ENCODE data around the gene CSNK2A2. TPM values are rescaled to one million over a fixed set of nuclear protein-coding genes. Genes with fewer than 3 reads are reported as not detected.

CSNK2A2 gene
- total and polyA plus RNA-seq, 2 of the 8 experiments (the other 6 are each of a cell fraction or from before 2014, with no cell fraction given) = 37.9 to 128 TPM

DNA sequence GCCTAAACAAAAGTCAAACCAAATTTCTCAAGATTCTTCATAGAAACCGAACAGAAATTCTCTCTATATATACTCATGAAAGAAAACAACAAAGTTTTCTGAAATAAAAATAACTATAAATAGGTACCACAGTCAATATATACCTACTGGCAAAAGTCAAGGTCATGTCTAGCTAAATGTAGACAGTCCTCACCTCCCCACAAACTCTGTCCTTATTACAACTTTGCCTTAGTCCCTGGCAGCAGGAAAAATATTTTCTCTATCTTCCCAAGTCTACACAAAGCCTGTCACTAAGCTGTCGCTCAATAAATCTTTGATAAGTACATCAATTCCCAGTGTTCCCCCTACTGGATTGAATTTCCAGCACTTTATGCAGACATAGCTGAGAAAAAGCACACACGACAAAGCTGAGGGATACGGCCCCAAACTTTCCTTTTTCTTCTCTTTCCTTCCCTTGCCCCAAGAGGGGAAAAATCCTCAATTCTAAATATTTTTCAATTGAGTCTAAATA, 71.4 kb downstream of the CSNK2A2 start (continued):
- TF ChIP-seq JUN (IDR thresholded peaks at IDR 0.05; ENCODE audit: low read depth, low read length) (no peak), SUZ12 (IDR thresholded peaks at IDR 0.05; ENCODE audit: low read length) (no peak), SRF (IDR thresholded peaks at IDR 0.05; ENCODE audit: low read depth, low read length) (no peak), SP2 (IDR thresholded peaks at IDR 0.05; ENCODE audit: low read length) (no peak), RBBP5 (IDR thresholded peaks at IDR 0.05; ENCODE audit: borderline replicate concordance, low read depth, low read length) (no peak), FOSL1 (IDR thresholded peaks at IDR 0.05; ENCODE audit: insufficient read depth, low read depth, low read length) (no peak), YY1 (IDR thresholded peaks at IDR 0.05; ENCODE audit: low read depth, low read length) (no peak), ATF3 (IDR thresholded peaks at IDR 0.05; ENCODE audit: insufficient read depth, low read depth, low read length) (no peak), CHD1 (IDR thresholded peaks at IDR 0.05; ENCODE audit: low read depth, low read length) (no peak), RAD21 (IDR thresholded peaks at IDR 0.05 in 1 of 2, conservative IDR thresholded peaks at IDR 0.05 in 1 of 2; ENCODE audit: low read depth in 2 of 2, low read length in 2 of 2) (no peak), EP300 (IDR thresholded peaks at IDR 0.05; ENCODE audit: borderline replicate concordance in 1 of 2, low read depth in 2 of 2, low read length in 2 of 2) (no peak)

Data from H1 (cell line).